Measurements from ENCODE around the gene PMFBP1.

- no peak for TF ChIP-seq EP300 (IDR thresholded peaks at IDR 0.05)
- TF ChIP-seq CTCF (IDR thresholded peaks at IDR 0.05): no peak
- no peak for TF ChIP-seq POLR2AphosphoS5 (IDR thresholded peaks at IDR 0.05)
Observed at GRCh38 chr16:72166151-72166550, 5.8 kb downstream of the PMFBP1 start.
